ENCODE data around the gene ANKRD6. TPM values are rescaled to one million over a fixed set of nuclear protein-coding genes. Genes with fewer than 3 reads are reported as not detected.

The ANKRD6 gene
- total and polyA plus RNA-seq, 2 donors (not counting 3 experiments of a cell fraction or from before 2014, with no cell fraction given): 3.4 to 9.6 TPM

GRCh38 chr6:89610149-89610642, 177.2 kb downstream of the ANKRD6 start:
- H3K4me1 ChIP-seq (ENCODE audit: control insufficient read depth, extremely low read depth, insufficient read depth, low read length): peaks cover 6% of the 10 kb centered on the region
- TF ChIP-seq CTCF (IDR thresholded peaks at IDR 0.05; ENCODE audit: extremely low read depth in 1 of 2, insufficient read depth in 1 of 2, low read depth in 1 of 2, low read length in 2 of 2): peak; percentile 77 to 82
- TF ChIP-seq JUN (IDR thresholded peaks at IDR 0.05; ENCODE audit: borderline replicate concordance, insufficient read depth, insufficient read length, low read depth): no peak
- no peak for TF ChIP-seq MAX (IDR thresholded peaks at IDR 0.05; ENCODE audit: insufficient read depth, insufficient read length)
- H3K9ac ChIP-seq (replicated peaks; ENCODE audit: extremely low read depth, insufficient read depth, low read length): no peak overlapping the region
- ChIA-PET CTCF (interaction anchor here (0.6 to 4.4 kb wide), 19 partner anchors 9 to 627 kb away, joined by 3 to 40 read pairs (median 5); partner anchors contain the start of genes ANKRD6 and LYRM2), POLR2A (no interaction called here)
- no peak overlapping the region for H3K27ac ChIP-seq (ENCODE audit: insufficient read depth, low read depth, low read length)
- no peak overlapping the region for H3K4me3 ChIP-seq (replicated peaks in 1 of 3; ENCODE audit: insufficient read depth in 1 of 3, low read depth in 1 of 3, low read length in 3 of 3)
- dilution Hi-C loops (cut with MboI; ENCODE audit: extremely low pct_ligation_motif_present, low sequenced_read_pairs) (no loop called here), intact Hi-C loops (cut with micrococcal nuclease) (loop anchor here (1.0 to 2.0 kb wide), 4 partner anchors 177 to 627 kb away; partner anchors contain the start of gene ANKRD6)
- H4K20me1 ChIP-seq (replicated peaks; ENCODE audit: control insufficient read depth, extremely low read depth, insufficient read depth, low read length): no peaks in the 10 kb centered on the region
- H3K4me2 ChIP-seq (ENCODE audit: insufficient read depth, low read length): no peak overlapping the region
- H3K9me1 ChIP-seq (replicated peaks; ENCODE audit: control insufficient read depth, extremely low read depth, insufficient read depth, low read length): no peaks in the 10 kb centered on the region
- no peak overlapping the region for H2AFZ ChIP-seq (ENCODE audit: low read depth, low read length)
- no TSS peak for BruUV-seq (replicated peaks)
- H3K36me3 ChIP-seq (ENCODE audit: control insufficient read depth in 2 of 2, extremely low read depth in 1 of 2, insufficient read depth in 2 of 2, low read length in 2 of 2): no peaks in the 10 kb centered on the region
- H3K9me3 ChIP-seq (replicated peaks; ENCODE audit: control insufficient read depth, insufficient read depth, low read length): no peaks in the 10 kb centered on the region
- no peaks in the 10 kb centered on the region for H3K27me3 ChIP-seq (ENCODE audit: control insufficient read depth in 2 of 2, insufficient read depth in 2 of 2, low read length in 2 of 2)
- DNase-seq (ENCODE audit: low read depth, low spot score) (peak; percentile 54), FAIRE-seq (peak; percentile 83)
- H3K79me2 ChIP-seq (ENCODE audit: control insufficient read depth, insufficient read depth, low read length): no peaks in the 10 kb centered on the region

GRCh38 chr6:89611666-89612065, 178.7 kb downstream of the ANKRD6 start:
- Histone ChIP-seq H3K36me3 (ENCODE audit: control insufficient read depth in 2 of 2, extremely low read depth in 1 of 2, insufficient read depth in 2 of 2, low read length in 2 of 2) (no peaks in the 10 kb centered on the region), H3K4me3 (replicated peaks in 1 of 3; ENCODE audit: insufficient read depth in 1 of 3, low read depth in 1 of 3, low read length in 3 of 3) (no peak overlapping the region), H3K4me2 (ENCODE audit: insufficient read depth, low read length) (no peak overlapping the region), H2AFZ (ENCODE audit: low read depth, low read length) (no peak overlapping the region), H3K9me1 (replicated peaks; ENCODE audit: control insufficient read depth, extremely low read depth, insufficient read depth, low read length) (no peaks in the 10 kb centered on the region), H4K20me1 (replicated peaks; ENCODE audit: control insufficient read depth, extremely low read depth, insufficient read depth, low read length) (no peaks in the 10 kb centered on the region), H3K79me2 (ENCODE audit: control insufficient read depth, insufficient read depth, low read length) (no peaks in the 10 kb centered on the region), H3K9me3 (replicated peaks; ENCODE audit: control insufficient read depth, insufficient read depth, low read length) (no peaks in the 10 kb centered on the region), H3K4me1 (ENCODE audit: control insufficient read depth, extremely low read depth, insufficient read depth, low read length) (peaks cover 6% of the 10 kb centered on the region), H3K9ac (replicated peaks; ENCODE audit: extremely low read depth, insufficient read depth, low read length) (no peak overlapping the region), H3K27ac (ENCODE audit: insufficient read depth, low read depth, low read length) (no peak overlapping the region), H3K27me3 (ENCODE audit: control insufficient read depth in 2 of 2, insufficient read depth in 2 of 2, low read length in 2 of 2) (no peaks in the 10 kb centered on the region)
- CTCF ChIA-PET: interaction anchor here (1.3 to 4.4 kb wide), 4 partner anchors 179 to 629 kb away, joined by 3 to 40 read pairs (median 4); partner anchors contain the start of gene ANKRD6
- peak; percentile 74 for FAIRE-seq
- TF ChIP-seq GATA2 (IDR thresholded peaks at IDR 0.05; ENCODE audit: insufficient read depth, insufficient read length, low read depth, low read length): no peak
- TF ChIP-seq POLR2A (IDR thresholded peaks at IDR 0.05; ENCODE audit: low read depth, low read length): no peak
- no peak for TF ChIP-seq CTCF (IDR thresholded peaks at IDR 0.05; ENCODE audit: extremely low read depth in 1 of 2, insufficient read depth in 1 of 2, low read depth in 1 of 2, low read length in 2 of 2)
- no peak for TF ChIP-seq EZH2 (IDR thresholded peaks at IDR 0.05; ENCODE audit: borderline replicate concordance, low read depth, low read length, severe bottlenecking)
- no peak for TF ChIP-seq JUN (IDR thresholded peaks at IDR 0.05; ENCODE audit: borderline replicate concordance, insufficient read depth, insufficient read length, low read depth)
- BruUV-seq (replicated peaks): no TSS peak
- dilution Hi-C loops (cut with MboI; ENCODE audit: extremely low pct_ligation_motif_present, low sequenced_read_pairs) (no loop called here), intact Hi-C loops (cut with micrococcal nuclease) (loop anchor here (2.0 kb wide), 1 partner anchor 629 kb away; no protein-coding TSS in a partner anchor)
- DNase-seq (ENCODE audit: low read depth, low spot score): no peak
- POLR2A ChIA-PET: no interaction called here
